Measurements from ENCODE around the gene DCLK1. TPM values are rescaled to one million over a fixed set of nuclear protein-coding genes. Genes with fewer than 3 reads are reported as not detected.

Gene DCLK1
- total RNA-seq, 1 donor from 2014 or later = 36.1 TPM

DNA sequence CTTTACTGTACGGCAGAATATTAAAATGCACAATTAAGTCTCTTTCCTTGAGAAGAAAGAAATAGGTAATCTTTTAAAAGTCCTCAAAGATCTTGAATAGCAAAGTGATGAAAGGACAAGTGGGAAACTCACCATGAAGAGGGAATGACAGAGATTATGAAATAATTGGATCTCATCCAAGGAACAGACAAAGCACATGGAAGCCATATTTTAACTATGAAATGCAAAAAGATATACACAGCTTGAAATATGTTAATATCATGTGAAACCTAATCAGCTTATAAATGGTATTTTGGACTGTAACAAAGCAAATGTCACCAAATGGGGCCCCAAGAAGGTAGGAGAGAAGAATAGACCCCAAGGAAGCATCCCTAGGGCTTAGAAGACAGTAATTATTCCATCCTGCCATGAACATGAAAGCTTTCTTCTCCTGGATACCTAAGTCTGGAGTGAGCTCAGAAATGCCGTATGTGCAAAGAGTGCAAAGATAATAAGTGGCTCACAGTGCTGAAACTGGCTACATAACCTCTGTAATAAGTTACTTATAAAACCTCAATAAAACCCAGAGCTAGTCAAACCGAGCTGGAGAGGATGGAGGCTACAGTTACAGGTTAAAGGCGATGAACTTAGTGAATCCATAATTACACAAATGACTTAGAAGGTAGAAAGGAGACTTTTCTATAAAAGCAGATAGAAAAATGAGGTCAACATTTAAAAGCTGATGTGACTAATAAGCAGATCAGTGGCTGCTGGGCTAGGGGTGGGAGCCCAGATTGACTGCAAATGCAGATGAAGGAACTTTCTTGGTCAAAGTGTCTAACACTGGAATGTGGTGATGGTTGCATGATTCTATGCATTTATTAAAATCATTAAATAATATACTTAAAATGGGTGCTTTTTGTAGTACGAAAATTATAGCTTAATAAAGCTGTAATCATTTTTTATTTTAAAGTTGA is 34.4 kb downstream of the DCLK1 start:
- Histone ChIP-seq H3K27me3 (no peaks in the 10 kb centered on the region), H3K4me1 (no peaks in the 10 kb centered on the region), H3K9me3 (no peaks in the 10 kb centered on the region), H3K36me3 (no peaks in the 10 kb centered on the region), H3K27ac (no peak overlapping the region), H3K4me3 (no peak overlapping the region)
- no peak for TF ChIP-seq POLR2A (IDR thresholded peaks at IDR 0.05)
- TF ChIP-seq, protein P1, sequence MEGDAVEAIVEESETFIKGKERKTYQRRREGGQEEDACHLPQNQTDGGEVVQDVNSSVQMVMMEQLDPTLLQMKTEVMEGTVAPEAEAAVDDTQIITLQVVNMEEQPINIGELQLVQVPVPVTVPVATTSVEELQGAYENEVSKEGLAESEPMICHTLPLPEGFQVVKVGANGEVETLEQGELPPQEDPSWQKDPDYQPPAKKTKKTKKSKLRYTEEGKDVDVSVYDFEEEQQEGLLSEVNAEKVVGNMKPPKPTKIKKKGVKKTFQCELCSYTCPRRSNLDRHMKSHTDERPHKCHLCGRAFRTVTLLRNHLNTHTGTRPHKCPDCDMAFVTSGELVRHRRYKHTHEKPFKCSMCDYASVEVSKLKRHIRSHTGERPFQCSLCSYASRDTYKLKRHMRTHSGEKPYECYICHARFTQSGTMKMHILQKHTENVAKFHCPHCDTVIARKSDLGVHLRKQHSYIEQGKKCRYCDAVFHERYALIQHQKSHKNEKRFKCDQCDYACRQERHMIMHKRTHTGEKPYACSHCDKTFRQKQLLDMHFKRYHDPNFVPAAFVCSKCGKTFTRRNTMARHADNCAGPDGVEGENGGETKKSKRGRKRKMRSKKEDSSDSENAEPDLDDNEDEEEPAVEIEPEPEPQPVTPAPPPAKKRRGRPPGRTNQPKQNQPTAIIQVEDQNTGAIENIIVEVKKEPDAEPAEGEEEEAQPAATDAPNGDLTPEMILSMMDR (IDR thresholded peaks at IDR 0.05) = no peak
- no peak for TF ChIP-seq POLR2AphosphoS5 (IDR thresholded peaks at IDR 0.05; ENCODE audit: insufficient read depth in 1 of 2, low read depth in 1 of 2)
- intact Hi-C loops (cut with DNase I) = no loop called here
- DNase-seq (ENCODE audit: extremely low spot score in 2 of 2) = no peak

DNA sequence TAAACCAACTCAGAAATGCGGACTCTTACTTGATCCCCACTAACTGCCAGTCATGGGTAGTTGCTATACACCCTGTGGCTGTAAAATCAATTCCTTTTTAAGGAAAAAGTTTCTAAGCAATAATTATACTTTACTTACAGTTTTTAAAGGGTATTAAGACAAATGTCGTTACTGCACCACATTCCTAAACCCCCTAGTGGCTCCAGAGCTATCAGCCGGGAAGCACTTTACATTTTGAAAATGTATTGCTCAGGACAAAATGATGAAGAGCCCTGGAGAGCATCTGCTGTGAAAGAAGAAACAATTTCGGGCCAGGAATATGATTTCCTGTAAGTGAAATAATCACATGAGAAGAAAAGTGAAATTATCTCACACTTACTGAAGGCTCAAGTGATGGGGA is 36.7 kb downstream of the DCLK1 start:
- TF ChIP-seq POLR2A (IDR thresholded peaks at IDR 0.05) = no peak
- TF ChIP-seq POLR2AphosphoS5 (IDR thresholded peaks at IDR 0.05; ENCODE audit: insufficient read depth in 1 of 2, low read depth in 1 of 2) = no peak
- TF ChIP-seq, protein P1 (IDR thresholded peaks at IDR 0.05) = no peak
- H3K4me1 ChIP-seq = peaks cover 14% of the 10 kb centered on the region
- H3K9me3 ChIP-seq = no peaks in the 10 kb centered on the region
- H3K36me3 ChIP-seq = no peaks in the 10 kb centered on the region
- intact Hi-C loops (cut with DNase I) = no loop called here
- DNase-seq (ENCODE audit: extremely low spot score in 2 of 2) = no peak
- no peak overlapping the region for H3K4me3 ChIP-seq
- no peak overlapping the region for H3K27ac ChIP-seq
- H3K27me3 ChIP-seq = no peaks in the 10 kb centered on the region

DNA sequence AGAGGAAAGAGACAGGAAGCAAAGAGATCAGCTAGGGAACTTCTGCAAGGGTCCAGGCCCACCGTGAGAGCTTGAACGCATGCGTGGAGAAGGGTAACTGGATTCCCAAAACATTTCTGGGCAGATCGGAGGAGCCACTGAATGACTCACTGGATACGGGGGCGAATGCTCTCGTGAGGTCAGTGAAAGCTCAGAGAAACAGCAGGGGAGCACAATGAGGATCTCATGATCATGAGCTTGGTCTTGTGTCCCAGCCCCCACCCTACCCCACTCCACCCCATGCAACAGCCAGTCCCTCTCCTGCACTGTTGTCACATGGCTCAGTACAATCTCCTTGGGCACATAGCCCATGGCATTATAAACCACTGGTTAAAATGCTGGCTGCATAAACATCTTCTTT is 40.6 kb downstream of the DCLK1 start:
- Histone ChIP-seq H3K9me3 (no peaks in the 10 kb centered on the region), H3K4me1 (peaks cover 18% of the 10 kb centered on the region), H3K27ac (peak overlapping the region; percentile 40), H3K27me3 (no peaks in the 10 kb centered on the region), H3K36me3 (no peaks in the 10 kb centered on the region), H3K4me3 (no peak overlapping the region)
- DNase-seq (ENCODE audit: extremely low spot score in 2 of 2) = no peak
- intact Hi-C loops (cut with DNase I) = no loop called here
- TF ChIP-seq POLR2A (IDR thresholded peaks at IDR 0.05) (no peak), POLR2AphosphoS5 (IDR thresholded peaks at IDR 0.05; ENCODE audit: insufficient read depth in 1 of 2, low read depth in 1 of 2) (no peak)
- TF ChIP-seq, protein P1 (IDR thresholded peaks at IDR 0.05) = no peak

DNA sequence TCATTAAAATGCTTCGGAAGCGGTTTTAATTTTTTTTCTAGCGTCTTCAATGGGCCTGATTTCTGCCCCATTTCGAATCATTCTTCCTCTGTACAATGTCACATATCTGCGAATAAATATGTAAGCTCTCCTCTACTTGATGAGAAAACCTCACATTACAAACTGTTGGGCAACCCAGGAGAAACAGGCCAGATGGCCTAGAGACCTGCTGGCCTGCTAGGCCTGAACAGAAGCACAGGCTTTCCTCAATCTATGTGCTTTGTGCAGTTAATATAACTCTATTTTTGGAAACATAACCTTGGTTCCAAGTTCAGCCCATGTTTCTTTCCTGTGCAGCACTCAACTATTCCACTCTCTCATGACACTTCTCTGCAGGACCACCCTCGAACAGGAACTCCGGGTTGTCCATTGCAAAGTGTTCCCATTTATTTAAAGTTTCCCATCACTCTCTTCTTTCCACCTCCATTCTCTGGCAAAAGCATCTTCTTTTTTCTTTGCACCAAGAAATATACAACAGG is 42.0 kb downstream of the DCLK1 start:
- Histone ChIP-seq H3K4me3 (no peak overlapping the region), H3K27ac (no peak overlapping the region), H3K36me3 (no peaks in the 10 kb centered on the region), H3K27me3 (no peaks in the 10 kb centered on the region), H3K4me1 (peaks cover 18% of the 10 kb centered on the region), H3K9me3 (no peaks in the 10 kb centered on the region)
- DNase-seq (ENCODE audit: extremely low spot score in 2 of 2) = no peak
- TF ChIP-seq, protein P1 (IDR thresholded peaks at IDR 0.05) = no peak
- TF ChIP-seq POLR2A (IDR thresholded peaks at IDR 0.05) (no peak), POLR2AphosphoS5 (IDR thresholded peaks at IDR 0.05; ENCODE audit: insufficient read depth in 1 of 2, low read depth in 1 of 2) (no peak)
- intact Hi-C loops (cut with DNase I) = no loop called here

DNA sequence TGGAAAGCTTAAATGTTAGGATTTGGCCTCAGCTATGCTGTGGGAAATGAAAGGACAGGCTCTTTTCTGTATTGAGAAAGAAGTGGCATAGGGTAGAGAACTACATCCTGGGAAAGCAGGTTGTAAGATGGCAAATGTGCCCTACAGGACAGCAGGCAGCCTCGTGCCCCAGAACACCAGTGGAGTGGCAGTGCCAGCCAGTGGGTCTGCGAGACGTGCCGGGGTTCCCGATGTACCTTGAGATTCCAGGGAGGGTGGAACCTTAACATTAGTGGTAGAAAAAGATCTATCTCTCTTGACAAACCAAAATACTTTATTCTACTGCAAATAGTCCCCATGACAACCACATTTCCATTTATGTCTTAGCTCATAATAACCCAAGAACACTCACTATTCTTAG is 42.7 kb downstream of the DCLK1 start:
- no peaks in the 10 kb centered on the region for H3K36me3 ChIP-seq
- no peak overlapping the region for H3K4me3 ChIP-seq
- intact Hi-C loops (cut with DNase I) = no loop called here
- TF ChIP-seq POLR2AphosphoS5 (IDR thresholded peaks at IDR 0.05; ENCODE audit: insufficient read depth in 1 of 2, low read depth in 1 of 2) (no peak), POLR2A (IDR thresholded peaks at IDR 0.05) (no peak)
- TF ChIP-seq, protein P1 (IDR thresholded peaks at IDR 0.05) = no peak
- peaks cover 18% of the 10 kb centered on the region for H3K4me1 ChIP-seq
- no peaks in the 10 kb centered on the region for H3K9me3 ChIP-seq
- DNase-seq (ENCODE audit: extremely low spot score in 2 of 2) = no peak
- H3K27ac ChIP-seq = no peak overlapping the region
- no peaks in the 10 kb centered on the region for H3K27me3 ChIP-seq

Measured in vagina (tissue), 2 donors.